Stimulated activated CD8-positive, alpha-beta memory T cell treated with anti-CD3 and anti-CD28 coated beads, Interleukin-7, amount 100 ng/mL, for 1 hour (primary cell): ENCODE measurements around the gene OR7C1.
"Not testable (repeated sequence)": the region's sequence is repeated elsewhere in the genome, so short reads cannot be mapped to it uniquely, and the experiment has no call there.

Source experiments
- DNase-seq, 2 donors: peaks; one replicate each; pipeline ENCODE4 v3.0.0-alpha.2; 2020; ENCODE audit warnings: low read depth in 2 of 2

OR7C1 gene

GRCh38 chr19:14767466-14767971 lies 67.5 kb downstream of the OR7C1 start:
- no peak for DNase-seq

- not testable (repeated sequence) for DNase-seq
Observed at GRCh38 chr19:14765841-14766240, 69.1 kb downstream of the OR7C1 start.

GRCh38 chr19:14765403-14765802 lies 69.6 kb downstream of the OR7C1 start:
- not testable (repeated sequence) for DNase-seq

- DNase-seq: no peak
Observed at GRCh38 chr19:14764401-14764800, 70.6 kb downstream of the OR7C1 start.

GRCh38 chr19:14763497-14764145 lies 71.4 kb downstream of the OR7C1 start:
- no peak for DNase-seq

GRCh38 chr19:14762111-14762510 lies 72.9 kb downstream of the OR7C1 start:
- DNase-seq: no peak

- no peak for DNase-seq
Observed at GRCh38 chr19:14761607-14762006, 73.4 kb downstream of the OR7C1 start.

GRCh38 chr19:14758816-14759215 lies 76.2 kb downstream of the OR7C1 start:
- no peak for DNase-seq

GRCh38 chr19:14748601-14749000 lies 86.4 kb downstream of the OR7C1 start:
- DNase-seq: no peak
